Activated T-cell treated with anti-CD3 and anti-CD28 coated beads for 4 hours (primary cell): ENCODE measurements around the gene TRIM23.
A peak's percentile ranks its signal among the peaks of the same experiment; 100 is the strongest.

Experiments used
- DNase-seq: peaks from one replicate; pipeline ENCODE4 v3.0.0-alpha.2; 2020

The TRIM23 gene

DNA sequence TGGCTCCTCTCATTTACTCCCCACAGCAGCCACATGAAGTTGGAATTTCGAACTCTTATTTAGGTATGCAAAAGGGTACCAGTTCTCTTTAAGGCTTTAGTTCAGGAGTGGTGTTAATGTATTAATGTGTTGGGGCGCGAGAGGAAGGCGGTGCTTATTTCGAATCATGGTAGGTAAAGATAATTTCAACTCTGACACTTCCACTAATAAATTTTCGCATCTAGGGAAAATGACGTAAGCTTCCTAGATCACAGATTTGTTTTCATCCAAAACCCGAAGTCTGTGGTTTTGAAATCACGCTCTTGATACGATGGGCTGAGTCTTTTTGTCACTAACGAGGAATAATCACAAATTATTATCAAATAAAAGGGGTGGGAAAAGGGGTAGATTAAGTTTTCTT lies 60.4 kb downstream of the TRIM23 start:
- DNase-seq, result no peak

DNA sequence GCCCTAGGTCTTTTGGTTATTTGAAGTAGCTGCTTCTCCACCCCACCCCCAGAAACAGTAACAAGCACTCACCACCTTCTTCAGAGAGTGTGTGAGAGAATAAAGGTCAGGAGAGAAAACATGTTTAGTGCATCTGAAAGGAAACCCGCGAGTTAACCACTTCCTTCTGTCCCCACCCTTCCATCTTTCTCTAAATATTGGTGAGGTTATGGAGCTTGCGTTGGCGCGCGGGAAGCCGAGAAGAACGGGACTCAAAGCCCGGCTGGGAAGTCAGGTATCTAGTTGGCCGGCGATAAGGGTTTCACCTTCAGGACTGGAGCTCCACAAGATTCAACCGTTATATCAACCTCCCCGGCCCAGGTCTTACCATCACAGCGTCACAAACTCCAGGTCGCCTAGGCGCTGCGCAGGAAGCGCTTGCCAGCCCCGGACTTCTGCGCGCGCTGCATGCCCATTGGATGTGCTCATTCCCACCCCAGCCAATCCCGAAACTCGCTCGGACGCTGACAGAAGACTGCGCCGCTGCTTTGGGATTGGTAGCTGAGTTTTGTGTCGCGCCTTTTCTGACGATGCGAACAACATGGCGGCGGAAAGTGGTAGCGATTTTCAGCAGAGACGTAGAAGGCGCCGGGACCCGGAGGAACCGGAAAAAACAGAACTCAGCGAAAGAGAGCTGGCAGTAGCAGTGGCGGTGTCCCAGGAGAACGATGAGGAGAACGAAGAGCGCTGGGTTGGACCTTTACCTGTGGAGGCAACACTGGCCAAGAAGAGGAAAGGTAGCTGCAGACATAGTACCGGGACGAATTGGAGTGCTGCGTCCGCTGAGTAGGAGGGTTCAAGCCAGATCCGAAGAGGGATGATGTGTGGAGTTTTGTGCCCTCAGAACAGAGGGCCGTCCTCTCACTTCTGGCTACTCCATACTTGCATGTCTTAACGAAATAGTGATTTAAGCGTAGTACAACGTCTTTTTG lies 61.1 kb downstream of the TRIM23 start, which contains the start of the genes CENPK and PPWD1:
Gene CENPK (minus strand): TSS at position 438 of the 971 bp plus-strand sequence. CDS start 8,261 bp downstream, outside the sequence.
Gene PPWD1 (plus strand): TSS at position 566 of the 971 bp plus-strand sequence. CDS start 15 bp downstream, at position 581.
- peak; percentile 90 for DNase-seq

DNA sequence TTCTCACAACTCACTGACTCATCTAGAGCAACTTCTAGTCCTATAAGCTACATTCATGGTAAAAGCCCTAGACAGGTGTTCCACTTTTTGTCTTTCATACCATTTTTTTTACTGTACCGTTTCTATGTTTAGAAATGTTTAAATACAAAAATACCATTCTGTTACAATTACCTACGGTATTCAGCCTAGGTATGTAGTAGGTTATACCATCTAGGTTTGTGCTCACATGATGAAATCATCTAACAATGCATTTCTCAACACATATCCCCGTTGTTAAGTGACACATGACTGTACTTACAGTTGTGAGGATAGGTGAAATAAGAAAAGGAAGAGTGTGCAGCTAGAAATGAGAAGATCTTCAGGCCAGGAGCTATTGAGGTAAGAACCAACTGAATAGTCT lies 67.4 kb downstream of the TRIM23 start:
- DNase-seq, result no peak

DNA sequence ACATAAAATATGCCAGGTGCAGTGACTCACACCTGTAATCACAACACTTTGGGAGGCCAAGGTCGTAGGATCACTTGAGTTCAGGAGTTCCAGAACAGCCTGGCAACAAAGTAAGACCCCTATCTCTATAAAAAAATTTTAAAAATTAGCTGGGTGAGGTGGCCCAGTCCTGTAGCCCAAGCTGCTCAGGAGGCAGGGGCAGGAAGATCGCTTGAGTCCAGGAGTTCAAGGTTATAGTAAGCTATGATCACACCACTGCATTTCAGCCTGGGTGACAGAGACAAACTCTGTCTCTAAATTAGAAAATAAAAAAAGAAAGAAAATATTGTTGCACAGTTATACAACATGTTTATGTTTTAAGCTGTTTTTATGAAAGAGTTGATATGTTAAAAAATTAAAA lies 68.0 kb downstream of the TRIM23 start:
- no peak for DNase-seq

DNA sequence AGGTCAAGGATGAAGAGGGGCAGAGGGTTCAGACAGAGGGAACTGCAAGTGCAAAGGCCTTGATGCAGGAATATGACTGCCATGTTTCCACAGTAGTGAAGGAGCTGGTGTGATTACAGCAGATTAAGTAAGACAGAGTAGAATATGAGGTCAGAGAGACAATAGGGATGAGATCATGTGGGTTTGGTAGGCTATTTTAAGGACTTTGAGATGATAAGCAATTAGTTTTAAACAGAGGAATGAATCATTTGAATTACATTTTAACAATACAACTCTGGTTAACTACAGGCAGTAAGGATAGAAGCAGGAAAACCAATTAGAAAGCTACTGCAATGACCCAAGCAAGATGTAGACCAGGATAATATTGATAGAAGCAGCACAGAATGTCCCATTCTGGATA lies 68.8 kb downstream of the TRIM23 start:
- DNase-seq, result no peak

DNA sequence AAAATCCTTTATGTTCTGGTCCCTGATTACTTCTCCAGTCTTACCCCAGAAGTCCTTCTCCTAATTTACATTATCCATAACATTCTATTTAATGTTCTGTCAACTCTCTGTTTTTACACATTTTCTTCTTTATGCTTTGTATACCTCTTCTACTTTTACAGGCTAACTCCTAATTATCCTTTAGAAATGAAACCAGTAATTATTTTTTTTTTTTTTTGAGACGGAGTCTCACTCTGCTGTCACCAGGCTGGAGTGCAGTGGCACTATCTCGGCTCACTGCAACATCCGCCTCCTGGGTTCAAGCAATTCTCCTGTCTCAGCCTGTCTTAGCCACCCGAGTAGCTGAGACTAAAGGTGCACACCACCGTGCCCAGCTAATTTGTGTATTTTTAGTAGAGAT lies 70.2 kb downstream of the TRIM23 start:
- DNase-seq, result no peak

DNA sequence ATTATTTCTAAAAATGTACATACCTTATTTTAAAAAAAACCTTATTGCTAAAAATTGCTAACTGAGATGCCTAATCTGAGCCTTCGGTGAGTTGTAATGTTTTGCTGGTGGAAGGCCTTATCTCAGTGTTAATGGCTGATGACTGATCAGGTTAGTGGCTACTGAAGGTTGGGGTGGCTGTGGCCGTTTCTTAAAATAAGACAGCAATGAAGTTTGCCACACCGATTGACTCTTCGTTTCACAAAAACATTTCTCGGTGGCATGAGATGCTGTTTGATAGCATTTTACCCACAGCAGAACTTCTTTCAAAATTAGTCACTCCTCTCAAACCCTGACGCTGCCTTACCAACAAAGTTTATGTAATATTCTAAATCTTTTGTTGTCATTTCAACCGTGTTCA lies 75.9 kb downstream of the TRIM23 start:
- DNase-seq, result no peak

DNA sequence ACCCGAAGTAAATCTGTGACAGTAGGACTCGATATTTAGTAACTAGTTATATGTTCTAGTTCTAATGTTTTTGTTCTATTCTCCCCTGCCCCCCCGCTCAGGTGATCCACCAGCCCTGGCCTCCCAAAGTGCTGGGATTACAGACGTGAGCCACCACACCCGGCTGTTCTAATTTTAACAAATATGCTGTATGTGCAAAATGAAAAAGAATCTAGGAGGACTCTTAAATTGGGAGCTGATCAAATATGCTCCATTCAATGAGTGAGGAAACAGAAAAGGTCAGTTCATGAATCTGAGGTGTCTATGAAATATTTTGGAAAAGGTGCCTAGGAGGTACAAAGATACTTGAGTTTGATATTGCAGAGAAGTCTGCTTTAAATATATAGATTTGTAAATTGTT lies 78.0 kb downstream of the TRIM23 start:
- DNase-seq, result no peak

DNA sequence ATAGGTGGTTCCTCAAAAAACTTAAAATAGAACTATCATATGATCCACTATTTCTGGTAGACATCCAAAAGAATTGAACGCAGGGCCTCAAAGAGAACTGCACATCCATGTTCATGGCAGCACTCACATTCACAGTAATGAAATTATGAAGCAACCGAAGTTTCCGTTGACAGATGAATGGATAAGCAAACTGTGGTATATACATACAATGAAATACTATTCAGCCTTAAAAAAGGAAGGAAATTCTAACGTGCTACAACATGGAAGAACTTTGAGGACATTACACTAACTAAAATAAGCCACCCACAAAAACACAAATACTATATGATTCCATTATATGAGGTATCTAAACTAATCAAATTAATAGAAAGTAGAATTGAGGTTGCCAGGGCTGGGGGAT lies 79.7 kb downstream of the TRIM23 start:
- DNase-seq, result no peak

DNA sequence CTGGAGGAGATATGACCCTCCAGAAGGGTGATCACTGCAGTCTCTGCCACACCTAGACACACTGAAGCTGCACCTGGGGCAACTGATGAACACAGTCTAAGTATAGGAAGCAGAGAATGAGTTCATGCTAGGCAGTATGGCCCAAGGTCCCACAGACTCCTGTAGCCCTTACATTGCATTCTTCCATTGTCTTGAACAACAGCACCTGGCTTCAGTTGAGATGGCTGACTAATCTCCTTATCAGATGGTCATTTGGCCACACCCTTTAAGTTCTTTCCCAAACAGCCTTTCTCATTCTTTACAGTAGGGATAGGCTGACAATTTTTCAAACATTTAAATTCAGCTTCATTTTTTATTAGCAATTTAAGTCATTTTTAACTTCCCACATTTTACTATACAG lies 84.3 kb downstream of the TRIM23 start:
- no peak for DNase-seq
